ENCODE measurements around the gene MAN2A1.

GRCh38 chr5:109688970-109689739 lies 572 bp upstream of the MAN2A1 start:
- TF ChIP-seq CTCF (IDR thresholded peaks at IDR 0.05), result peak in 3 of 4 experiments; percentile 10 to 24 (median 17)
- TF ChIP-seq POLR2A (IDR thresholded peaks at IDR 0.05), result peak; percentile 95
- peak; percentile 70 for TF ChIP-seq POLR2AphosphoS5 (IDR thresholded peaks at IDR 0.05)
